ENCODE measurements around the gene SMYD3.

DNA sequence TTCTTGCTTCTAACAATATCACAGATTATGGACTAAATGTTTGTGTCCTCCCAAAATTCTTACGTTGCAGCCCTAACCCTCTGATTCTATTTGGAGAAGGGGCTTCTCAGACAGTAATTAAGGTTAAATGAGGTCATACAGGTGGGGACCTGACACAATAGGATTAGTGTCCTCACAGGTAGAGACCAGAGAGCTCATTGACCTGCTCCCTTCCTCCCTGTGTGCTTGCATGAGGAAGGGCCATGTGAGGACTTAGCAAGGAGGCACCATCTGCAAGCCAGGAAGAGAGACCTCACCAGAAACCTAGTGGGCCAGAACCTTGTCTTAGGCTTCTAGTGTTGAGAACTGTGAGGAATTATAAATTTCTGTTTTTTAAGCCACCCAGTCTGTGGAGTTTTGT, 322.6 kb downstream of the SMYD3 start:
- TF ChIP-seq MAZ (IDR thresholded peaks at IDR 0.05; ENCODE audit: borderline replicate concordance, low read depth, low read length) (no peak), POLR2A (IDR thresholded peaks at IDR 0.05; ENCODE audit: low read depth, low read length) (no peak), RFX5 (IDR thresholded peaks at IDR 0.05; ENCODE audit: low read depth, low read length) (no peak), BHLHE40 (IDR thresholded peaks at IDR 0.05; ENCODE audit: low read depth, low read length) (no peak), MXI1 (IDR thresholded peaks at IDR 0.05; ENCODE audit: borderline replicate concordance, low read depth, low read length) (no peak), CEBPB (IDR thresholded peaks at IDR 0.05; ENCODE audit: low read depth, low read length) (no peak), RAD21 (IDR thresholded peaks at IDR 0.05; ENCODE audit: low read length) (no peak), CHD1 (IDR thresholded peaks at IDR 0.05; ENCODE audit: low read depth, low read length) (no peak), SMC3 (IDR thresholded peaks at IDR 0.05; ENCODE audit: low read depth, low read length) (no peak)
- TF ChIP-seq, protein P1, sequence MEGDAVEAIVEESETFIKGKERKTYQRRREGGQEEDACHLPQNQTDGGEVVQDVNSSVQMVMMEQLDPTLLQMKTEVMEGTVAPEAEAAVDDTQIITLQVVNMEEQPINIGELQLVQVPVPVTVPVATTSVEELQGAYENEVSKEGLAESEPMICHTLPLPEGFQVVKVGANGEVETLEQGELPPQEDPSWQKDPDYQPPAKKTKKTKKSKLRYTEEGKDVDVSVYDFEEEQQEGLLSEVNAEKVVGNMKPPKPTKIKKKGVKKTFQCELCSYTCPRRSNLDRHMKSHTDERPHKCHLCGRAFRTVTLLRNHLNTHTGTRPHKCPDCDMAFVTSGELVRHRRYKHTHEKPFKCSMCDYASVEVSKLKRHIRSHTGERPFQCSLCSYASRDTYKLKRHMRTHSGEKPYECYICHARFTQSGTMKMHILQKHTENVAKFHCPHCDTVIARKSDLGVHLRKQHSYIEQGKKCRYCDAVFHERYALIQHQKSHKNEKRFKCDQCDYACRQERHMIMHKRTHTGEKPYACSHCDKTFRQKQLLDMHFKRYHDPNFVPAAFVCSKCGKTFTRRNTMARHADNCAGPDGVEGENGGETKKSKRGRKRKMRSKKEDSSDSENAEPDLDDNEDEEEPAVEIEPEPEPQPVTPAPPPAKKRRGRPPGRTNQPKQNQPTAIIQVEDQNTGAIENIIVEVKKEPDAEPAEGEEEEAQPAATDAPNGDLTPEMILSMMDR (conservative IDR thresholded peaks at IDR 0.05; ENCODE audit: low read depth, low read length), result no peak
- TF ChIP-seq, protein P2, sequence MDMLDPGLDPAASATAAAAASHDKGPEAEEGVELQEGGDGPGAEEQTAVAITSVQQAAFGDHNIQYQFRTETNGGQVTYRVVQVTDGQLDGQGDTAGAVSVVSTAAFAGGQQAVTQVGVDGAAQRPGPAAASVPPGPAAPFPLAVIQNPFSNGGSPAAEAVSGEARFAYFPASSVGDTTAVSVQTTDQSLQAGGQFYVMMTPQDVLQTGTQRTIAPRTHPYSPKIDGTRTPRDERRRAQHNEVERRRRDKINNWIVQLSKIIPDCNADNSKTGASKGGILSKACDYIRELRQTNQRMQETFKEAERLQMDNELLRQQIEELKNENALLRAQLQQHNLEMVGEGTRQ (IDR thresholded peaks at IDR 0.05; ENCODE audit: low read depth, low read length), result no peak
